Trophoblast cell (in vitro differentiated cells and primary cell): ENCODE data around the gene LKAAEAR1.

ENCODE experiments used
- DNase-seq, 2 donors: peaks; one replicate each; pipeline ENCODE4 v3.0.0-alpha.2; 2016
- H2AFZ ChIP-seq: 2 replicates; pipeline ENCODE4 v1.6.1; 2013; ENCODE audit warnings: low read length, moderate library complexity, mild to moderate bottlenecking; ENCODE audit not compliant: insufficient read depth, poor library complexity
- H2AK5ac ChIP-seq: 2 replicates; pipeline ENCODE4 v1.6.1; 2013; ENCODE audit warnings: mild to moderate bottlenecking, low read length
- H2BK120ac ChIP-seq: 2 replicates; pipeline ENCODE4 v1.6.1; 2013; ENCODE audit warnings: low read length, mild to moderate bottlenecking, moderate library complexity; ENCODE audit not compliant: insufficient read depth, poor library complexity
- H2BK12ac ChIP-seq: 2 replicates; pipeline ENCODE4 v1.6.1; 2013; ENCODE audit warnings: mild to moderate bottlenecking, low read length, moderate library complexity
- H2BK5ac ChIP-seq: 2 replicates; pipeline ENCODE4 v1.6.1; 2013; ENCODE audit warnings: low read length, low read depth, moderate library complexity, mild to moderate bottlenecking; ENCODE audit not compliant: poor library complexity
- H3K14ac ChIP-seq: 2 replicates; pipeline ENCODE4 v1.6.1; 2013; ENCODE audit warnings: mild to moderate bottlenecking, low read length
- H3K18ac ChIP-seq: 2 replicates; pipeline ENCODE4 v1.6.1; 2013; ENCODE audit warnings: mild to moderate bottlenecking, low read length
- H3K23ac ChIP-seq: 2 replicates; pipeline ENCODE4 v1.6.1; 2013; ENCODE audit warnings: low read length
- H3K27ac ChIP-seq: 2 replicates; pipeline ENCODE4 v1.5.1; 2013; ENCODE audit warnings: low read depth, mild to moderate bottlenecking, inconsistent platforms, low read length, moderate library complexity
- H3K27me3 ChIP-seq: 2 replicates; pipeline ENCODE4 v1.6.1; 2013; ENCODE audit warnings: inconsistent platforms, mild to moderate bottlenecking, low read length, moderate library complexity; ENCODE audit not compliant: insufficient read depth
- H3K36me3 ChIP-seq, 2 experiments: 1 replicate in 1 of 2; 2 replicates in 1 of 2; pipeline ENCODE4 v1.6.1; 2013; ENCODE audit warnings: low read length in 2 of 2, mild to moderate bottlenecking in 2 of 2, moderate library complexity in 1 of 2; ENCODE audit not compliant: insufficient read depth in 2 of 2, control insufficient read depth in 1 of 2
- H3K4ac ChIP-seq: 2 replicates; pipeline ENCODE4 v1.6.1; 2013; ENCODE audit warnings: low read depth, mild to moderate bottlenecking, low read length, moderate library complexity
- H3K4me1 ChIP-seq, 2 experiments: 1 replicate in 1 of 2; 2 replicates in 1 of 2; pipeline ENCODE4 v1.6.1; 2013; ENCODE audit warnings: low read length in 2 of 2, mild to moderate bottlenecking in 2 of 2, moderate library complexity in 1 of 2; ENCODE audit not compliant: insufficient read depth in 2 of 2, control insufficient read depth in 1 of 2
- H3K4me2 ChIP-seq: 2 replicates; pipeline ENCODE4 v1.6.1; 2013; ENCODE audit warnings: inconsistent platforms, mild to moderate bottlenecking, low read length, moderate library complexity
- H3K4me3 ChIP-seq: 2 replicates; pipeline ENCODE4 v1.5.1; 2013; ENCODE audit warnings: mild to moderate bottlenecking, low read depth, low read length, inconsistent platforms
- H3K79me1 ChIP-seq: one replicate; pipeline ENCODE4 v1.6.1; 2013; ENCODE audit warnings: low read length
- H3K79me2 ChIP-seq: 2 replicates; pipeline ENCODE4 v1.6.1; 2013; ENCODE audit warnings: low read length, mild to moderate bottlenecking; ENCODE audit not compliant: control insufficient read depth, insufficient read depth, poor library complexity
- H3K9ac ChIP-seq: 2 replicates; pipeline ENCODE4 v1.6.1; 2013; ENCODE audit warnings: mild to moderate bottlenecking, low read length
- H3K9me3 ChIP-seq: 2 replicates; pipeline ENCODE4 v1.6.1; 2013; ENCODE audit warnings: low read depth, mild to moderate bottlenecking, control low read depth, inconsistent platforms, low read length; ENCODE audit not compliant: insufficient read depth
- H4K12ac ChIP-seq: 2 replicates; pipeline ENCODE4 v1.6.1; 2013; ENCODE audit warnings: low read depth, mild to moderate bottlenecking, low read length, moderate library complexity
- H4K8ac ChIP-seq: 2 replicates; pipeline ENCODE4 v1.6.1; 2013; ENCODE audit warnings: low read depth, mild to moderate bottlenecking, low read length, moderate library complexity
- H4K91ac ChIP-seq: one replicate; pipeline ENCODE4 v1.6.1; 2013; ENCODE audit warnings: low read depth, mild to moderate bottlenecking, low read length, moderate library complexity
- WGBS: extraction: QIAGEN DNeasy Blood & Tissue Kit; methylation state at CpG from one replicate; pipeline ENCODE4 v1.1.7; 2013; ENCODE audit warnings: missing lambda C conversion rate; ENCODE audit not compliant: insufficient read length, insufficient coverage; ENCODE audit errors: extremely low coverage; 5-methylcytosine and 5-hydroxymethylcytosine counted together

Gene LKAAEAR1

GRCh38 chr20:64116016-64116415, 31.8 kb upstream of the LKAAEAR1 start:
- H3K27me3 ChIP-seq = no peaks in the 10 kb centered on the region
- no peak overlapping the region for H3K9ac ChIP-seq
- H3K9me3 ChIP-seq = peaks cover 1% of the 10 kb centered on the region

GRCh38 chr20:64115171-64115911, 31.1 kb upstream of the LKAAEAR1 start:
- WGBS = no CpG with 5 or more reads among the region's 14 CpGs
- Histone ChIP-seq H3K79me1 (no peaks in the 10 kb centered on the region), H3K4ac (no peak overlapping the region)

More at GRCh38 chr20:64116016-64116415, 31.8 kb upstream of the LKAAEAR1 start:
- no peak overlapping the region for H4K91ac ChIP-seq
- H4K12ac ChIP-seq = no peak overlapping the region
- H3K4me1 ChIP-seq = peaks cover 0 to 2% of the 10 kb centered on the region in 2 experiments
- no CpG with 5 or more reads among the region's 21 CpGs for WGBS
- H3K4ac ChIP-seq = no peak overlapping the region
- no peak overlapping the region for H2AFZ ChIP-seq
- no peak overlapping the region for H3K4me3 ChIP-seq
- H3K23ac ChIP-seq = no peak overlapping the region
- no peaks in the 10 kb centered on the region for H3K36me3 ChIP-seq
- H2BK12ac ChIP-seq = no peak overlapping the region
- H4K8ac ChIP-seq = no peak overlapping the region
- no peaks in the 10 kb centered on the region for H3K79me2 ChIP-seq
- H2AK5ac ChIP-seq = no peak overlapping the region
- H2BK5ac ChIP-seq = no peak overlapping the region
- no peak overlapping the region for H2BK120ac ChIP-seq
- no peak overlapping the region for H3K18ac ChIP-seq
- H3K14ac ChIP-seq = no peak overlapping the region
- no peak overlapping the region for H3K4me2 ChIP-seq
- no peaks in the 10 kb centered on the region for H3K79me1 ChIP-seq
- H3K27ac ChIP-seq = no peak overlapping the region
- DNase-seq = no peak

GRCh38 chr20:64114356-64114971, 30.3 kb upstream of the LKAAEAR1 start:
- H3K14ac ChIP-seq = no peak overlapping the region
- H4K12ac ChIP-seq = no peak overlapping the region
- H3K4me2 ChIP-seq = no peak overlapping the region
- H3K79me2 ChIP-seq = no peaks in the 10 kb centered on the region
- no peaks in the 10 kb centered on the region for H3K79me1 ChIP-seq
- H3K27ac ChIP-seq = no peak overlapping the region
- H3K4me1 ChIP-seq = no peaks in the 10 kb centered on the region
- no peak overlapping the region for H4K8ac ChIP-seq
- H3K18ac ChIP-seq = no peak overlapping the region
- no peak overlapping the region for H3K23ac ChIP-seq
- no peak overlapping the region for H2BK5ac ChIP-seq
- H3K27me3 ChIP-seq = no peaks in the 10 kb centered on the region
- no peak overlapping the region for H2BK120ac ChIP-seq
- H3K36me3 ChIP-seq = no peaks in the 10 kb centered on the region
- H3K4me3 ChIP-seq = no peak overlapping the region
- no peak overlapping the region for H3K9ac ChIP-seq
- H2AFZ ChIP-seq = no peak overlapping the region
- H2AK5ac ChIP-seq = no peak overlapping the region
- peaks cover 1% of the 10 kb centered on the region for H3K9me3 ChIP-seq
- no peak overlapping the region for H4K91ac ChIP-seq
- H3K4ac ChIP-seq = no peak overlapping the region
- H2BK12ac ChIP-seq = no peak overlapping the region
- DNase-seq = no peak
- no CpG with 5 or more reads among the region's 14 CpGs for WGBS

More at GRCh38 chr20:64115171-64115911, 31.1 kb upstream of the LKAAEAR1 start:
- no peak for DNase-seq
- no peak overlapping the region for H2BK5ac ChIP-seq
- H4K12ac ChIP-seq = no peak overlapping the region
- H2BK120ac ChIP-seq = no peak overlapping the region
- no peak overlapping the region for H3K9ac ChIP-seq
- no peak overlapping the region for H3K27ac ChIP-seq
- no peak overlapping the region for H2AK5ac ChIP-seq
- H2BK12ac ChIP-seq = no peak overlapping the region
- no peak overlapping the region for H3K23ac ChIP-seq
- no peak overlapping the region for H2AFZ ChIP-seq
- H3K14ac ChIP-seq = no peak overlapping the region
- no peaks in the 10 kb centered on the region for H3K36me3 ChIP-seq
- no peaks in the 10 kb centered on the region for H3K79me2 ChIP-seq
- no peak overlapping the region for H3K4me3 ChIP-seq
- no peak overlapping the region for H3K18ac ChIP-seq
- H3K27me3 ChIP-seq = no peaks in the 10 kb centered on the region
- H3K4me2 ChIP-seq = no peak overlapping the region
- H3K4me1 ChIP-seq = peaks cover 0 to 2% of the 10 kb centered on the region in 2 experiments
- no peak overlapping the region for H4K91ac ChIP-seq
- peaks cover 1% of the 10 kb centered on the region for H3K9me3 ChIP-seq
- no peak overlapping the region for H4K8ac ChIP-seq

GRCh38 chr20:64113796-64114355, 29.7 kb upstream of the LKAAEAR1 start:
- H3K9ac ChIP-seq = no peak overlapping the region
- H2BK12ac ChIP-seq = no peak overlapping the region
- peak overlapping the region; percentile 17 for H3K4me3 ChIP-seq
- H4K8ac ChIP-seq = no peak overlapping the region
- no peak overlapping the region for H2BK120ac ChIP-seq
- H3K36me3 ChIP-seq = no peaks in the 10 kb centered on the region
- no CpG with 5 or more reads among the region's 13 CpGs for WGBS
- no peak overlapping the region for H2AK5ac ChIP-seq
- H3K9me3 ChIP-seq = peaks cover 1% of the 10 kb centered on the region
- H3K4me1 ChIP-seq = no peaks in the 10 kb centered on the region
- H3K27ac ChIP-seq = no peak overlapping the region
- no peak overlapping the region for H4K91ac ChIP-seq
- no peak overlapping the region for H3K4me2 ChIP-seq
- no peak for DNase-seq
- no peak overlapping the region for H2BK5ac ChIP-seq
- H3K27me3 ChIP-seq = no peaks in the 10 kb centered on the region
- no peaks in the 10 kb centered on the region for H3K79me2 ChIP-seq
- no peaks in the 10 kb centered on the region for H3K79me1 ChIP-seq
- no peak overlapping the region for H3K14ac ChIP-seq
- no peak overlapping the region for H3K23ac ChIP-seq
- H3K4ac ChIP-seq = no peak overlapping the region
- no peak overlapping the region for H2AFZ ChIP-seq
- H3K18ac ChIP-seq = no peak overlapping the region
- no peak overlapping the region for H4K12ac ChIP-seq
